Mucosa of stomach (tissue), 1 donor: ENCODE data around the gene SLC22A24.
"Not testable (repeated sequence)": the region's sequence is repeated elsewhere in the genome, so short reads cannot be mapped to it uniquely, and the experiment has no call there.

Experiments used
- H3K27me3 ChIP-seq: one replicate; pipeline ENCODE4 v1.7.0; 2013; ENCODE audit warnings: mild to moderate bottlenecking, low read length; ENCODE audit not compliant: control insufficient read depth, insufficient read depth
- H3K36me3 ChIP-seq: one replicate; pipeline ENCODE4 v1.7.0; 2013; ENCODE audit warnings: low read length; ENCODE audit not compliant: control insufficient read depth, insufficient read depth
- H3K4me1 ChIP-seq: one replicate; pipeline ENCODE4 v1.7.0; 2013; ENCODE audit warnings: mild to moderate bottlenecking, low read length; ENCODE audit not compliant: control insufficient read depth, insufficient read depth
- H3K4me3 ChIP-seq: one replicate; pipeline ENCODE4 v1.7.0; 2013; ENCODE audit warnings: low read length
- H3K9ac ChIP-seq: one replicate; pipeline ENCODE4 v1.7.0; 2013; ENCODE audit warnings: mild to moderate bottlenecking, low read length, moderate library complexity
- H3K9me3 ChIP-seq: one replicate; pipeline ENCODE4 v1.7.0; 2013; ENCODE audit warnings: mild to moderate bottlenecking, low read length, moderate library complexity; ENCODE audit not compliant: control insufficient read depth
- donor health status: Pancreatic carcinoma.

Gene SLC22A24

DNA sequence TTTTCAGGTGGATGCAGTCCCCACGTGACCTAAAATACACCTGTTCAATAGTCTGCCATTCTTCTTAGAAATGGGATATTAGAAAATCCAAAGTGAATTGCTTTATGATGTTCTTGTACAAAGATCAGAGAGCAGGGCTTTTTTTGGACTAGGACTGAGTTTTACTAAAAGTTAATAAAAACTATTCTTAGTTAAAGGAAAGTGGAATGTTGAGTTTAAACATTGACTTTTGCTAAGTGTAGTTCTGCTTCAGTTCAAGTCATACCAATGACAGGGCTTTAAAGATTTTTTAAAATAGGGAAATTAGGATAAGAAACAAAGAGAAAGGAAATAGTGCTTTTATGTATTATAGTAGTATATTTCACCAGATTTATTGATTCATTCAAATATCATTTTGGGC lies at the start of gene SLC22A24:
SLC22A24 (minus strand) TSS at position 101 of the 400 bp plus-strand sequence. CDS start 442 bp downstream, outside the sequence.
- Histone ChIP-seq H3K9ac (no peak within 1 kb of the TSS), H3K9me3 (no peaks in the 10 kb centered on the region), H3K4me1 (no peaks in the 10 kb centered on the region), H3K4me3 (no peak within 1 kb of the TSS), H3K27me3 (no peaks in the 10 kb centered on the region), H3K36me3 (no peaks in the 10 kb centered on the region)

- Histone ChIP-seq H3K4me3 (no peak overlapping the region), H3K4me1 (no peaks in the 10 kb centered on the region), H3K9me3 (no peaks in the 10 kb centered on the region), H3K36me3 (no peaks in the 10 kb centered on the region), H3K9ac (no peak overlapping the region), H3K27me3 (no peaks in the 10 kb centered on the region)
Observed at GRCh38 chr11:63180536-63180935, 36.5 kb upstream of the SLC22A24 start.

DNA sequence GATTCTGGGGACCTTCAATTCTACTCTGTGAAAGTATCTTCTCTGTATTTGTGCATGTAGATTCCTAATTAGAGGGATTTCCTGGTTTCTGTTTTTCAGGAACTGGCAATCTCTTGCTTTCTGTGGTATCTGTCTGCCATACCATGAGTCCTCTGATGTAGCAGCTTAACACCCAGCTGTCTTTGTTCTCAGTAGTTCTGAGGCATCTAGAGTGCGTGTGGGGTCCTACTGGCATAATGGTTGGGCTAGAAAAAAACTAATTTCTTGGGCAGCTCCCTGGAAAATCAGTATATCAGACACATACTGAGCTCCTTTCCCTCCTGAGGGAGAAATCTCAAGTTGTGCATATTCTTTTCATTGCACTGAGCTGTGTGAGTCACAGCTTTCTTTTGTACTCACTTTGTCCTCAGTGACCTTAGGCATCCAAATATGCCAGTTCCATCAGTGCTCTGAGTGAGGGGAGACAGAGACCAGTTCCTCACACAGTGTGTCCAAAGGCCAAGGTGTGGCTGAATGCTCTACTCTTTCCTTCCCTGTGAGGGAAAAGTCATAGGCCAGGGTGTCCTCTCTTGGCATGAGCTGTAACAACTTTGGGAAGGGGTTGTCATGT lies 35.5 kb upstream of the SLC22A24 start:
- Histone ChIP-seq H3K9me3 (no peaks in the 10 kb centered on the region), H3K4me1 (no peaks in the 10 kb centered on the region), H3K4me3 (no peak overlapping the region), H3K9ac (no peak overlapping the region), H3K36me3 (no peaks in the 10 kb centered on the region), H3K27me3 (no peaks in the 10 kb centered on the region)

- H3K4me1 ChIP-seq, result no peaks in the 10 kb centered on the region
- no peaks in the 10 kb centered on the region for H3K27me3 ChIP-seq
- no peak overlapping the region for H3K4me3 ChIP-seq
- no peak overlapping the region for H3K9ac ChIP-seq
- H3K9me3 ChIP-seq, result no peaks in the 10 kb centered on the region
- H3K36me3 ChIP-seq, result no peaks in the 10 kb centered on the region
Observed at GRCh38 chr11:63177872-63178271, 33.9 kb upstream of the SLC22A24 start.

DNA sequence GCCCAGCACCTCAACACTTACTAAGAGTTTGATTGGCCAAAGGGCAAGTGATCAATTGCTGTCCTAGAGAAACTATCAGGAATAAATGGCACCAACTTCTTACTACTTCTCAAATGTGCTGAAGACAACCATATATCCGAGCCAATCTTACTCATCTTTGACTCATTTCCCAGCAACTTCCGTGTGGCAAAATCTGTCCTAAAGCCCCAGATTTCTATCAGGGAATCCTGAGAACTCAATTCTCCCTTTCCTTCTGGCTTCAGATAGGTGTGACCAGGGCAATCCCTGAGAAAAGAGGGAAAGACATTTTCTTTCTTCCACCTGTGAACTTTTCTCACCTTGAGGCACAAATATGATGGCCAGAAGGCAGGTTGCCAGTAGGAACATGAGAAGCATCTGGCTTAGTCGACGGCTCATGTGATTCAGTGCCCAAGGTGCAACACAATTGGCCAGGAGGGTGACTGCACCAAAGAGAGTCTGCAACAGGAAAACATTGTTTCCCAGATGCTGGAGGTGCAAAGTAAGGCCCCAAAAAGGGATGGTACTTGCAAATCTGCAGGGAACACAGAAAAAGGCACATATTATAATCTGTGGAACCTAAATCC lies 21.8 kb upstream of the SLC22A24 start:
- Histone ChIP-seq H3K4me1 (no peaks in the 10 kb centered on the region), H3K36me3 (no peaks in the 10 kb centered on the region), H3K9ac (no peak overlapping the region), H3K4me3 (no peak overlapping the region), H3K27me3 (no peaks in the 10 kb centered on the region), H3K9me3 (no peaks in the 10 kb centered on the region)

DNA sequence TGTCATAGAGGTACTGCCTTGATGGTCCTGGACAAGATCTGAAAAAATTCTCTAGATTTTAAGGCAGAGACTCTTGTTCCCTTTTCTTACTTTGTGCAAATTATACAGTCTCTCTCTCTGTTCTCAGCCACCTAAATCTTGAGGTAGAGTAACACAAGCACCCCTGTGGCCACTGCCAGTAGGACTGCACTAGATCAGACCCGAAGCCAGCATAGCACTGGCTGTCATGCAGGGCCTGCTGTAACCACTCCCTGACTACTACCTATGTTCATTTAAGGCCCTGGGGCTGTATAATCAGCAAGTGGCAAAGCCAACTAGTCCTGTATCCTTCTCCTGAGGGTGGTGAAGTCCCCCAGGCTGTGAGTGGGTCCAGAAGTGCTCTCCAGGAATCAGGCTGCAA lies 11.8 kb upstream of the SLC22A24 start:
- H3K36me3 ChIP-seq, result no peaks in the 10 kb centered on the region
- no peak overlapping the region for H3K9ac ChIP-seq
- H3K4me1 ChIP-seq, result no peaks in the 10 kb centered on the region
- H3K9me3 ChIP-seq, result no peaks in the 10 kb centered on the region
- no peak overlapping the region for H3K4me3 ChIP-seq
- H3K27me3 ChIP-seq, result no peaks in the 10 kb centered on the region

DNA sequence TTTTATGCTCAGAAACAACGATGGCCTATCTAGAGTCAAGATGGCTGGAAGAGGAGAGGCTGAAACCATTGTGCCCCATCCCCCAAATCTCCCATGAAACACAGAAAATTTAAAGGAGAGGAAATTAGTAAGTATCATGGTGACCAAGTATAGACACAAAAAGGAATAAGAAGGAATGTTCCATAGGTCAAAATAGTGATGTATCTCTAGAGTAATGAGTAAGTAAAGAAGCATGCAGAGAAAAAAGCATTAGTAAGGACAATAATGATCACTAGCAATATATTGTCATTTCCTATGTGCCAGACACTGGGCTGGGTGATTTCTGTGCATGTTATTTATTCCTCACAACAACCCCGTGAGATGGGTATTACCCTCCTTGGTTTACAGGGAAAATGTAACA lies 2.6 kb upstream of the SLC22A24 start:
- Histone ChIP-seq H3K27me3 (no peaks in the 10 kb centered on the region), H3K36me3 (no peaks in the 10 kb centered on the region), H3K9me3 (no peaks in the 10 kb centered on the region), H3K4me3 (no peak overlapping the region), H3K9ac (no peak overlapping the region), H3K4me1 (no peaks in the 10 kb centered on the region)

DNA sequence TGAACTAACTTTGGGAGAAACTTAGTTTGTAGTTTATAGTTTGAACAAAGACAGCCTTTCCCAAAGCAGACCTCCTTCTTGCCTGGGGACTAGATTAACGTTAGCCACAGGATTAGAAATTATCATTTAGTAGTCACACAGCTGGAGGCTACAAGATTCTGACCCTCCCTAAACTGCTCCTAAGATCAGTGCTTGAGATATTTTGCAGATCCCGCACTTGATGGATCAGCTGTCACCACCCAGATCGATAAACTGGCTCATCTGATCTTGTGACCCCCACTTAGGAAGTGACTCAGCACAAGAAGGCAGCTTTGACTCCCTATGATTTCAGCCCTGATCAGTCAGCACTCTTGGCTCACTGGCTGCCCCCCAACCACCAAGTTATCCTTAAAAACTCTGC lies 1.6 kb downstream of the SLC22A24 start:
- Histone ChIP-seq H3K4me1 (no peaks in the 10 kb centered on the region), H3K9me3 (no peaks in the 10 kb centered on the region), H3K4me3 (no peak overlapping the region), H3K27me3 (no peaks in the 10 kb centered on the region), H3K9ac (no peak overlapping the region), H3K36me3 (no peaks in the 10 kb centered on the region)

DNA sequence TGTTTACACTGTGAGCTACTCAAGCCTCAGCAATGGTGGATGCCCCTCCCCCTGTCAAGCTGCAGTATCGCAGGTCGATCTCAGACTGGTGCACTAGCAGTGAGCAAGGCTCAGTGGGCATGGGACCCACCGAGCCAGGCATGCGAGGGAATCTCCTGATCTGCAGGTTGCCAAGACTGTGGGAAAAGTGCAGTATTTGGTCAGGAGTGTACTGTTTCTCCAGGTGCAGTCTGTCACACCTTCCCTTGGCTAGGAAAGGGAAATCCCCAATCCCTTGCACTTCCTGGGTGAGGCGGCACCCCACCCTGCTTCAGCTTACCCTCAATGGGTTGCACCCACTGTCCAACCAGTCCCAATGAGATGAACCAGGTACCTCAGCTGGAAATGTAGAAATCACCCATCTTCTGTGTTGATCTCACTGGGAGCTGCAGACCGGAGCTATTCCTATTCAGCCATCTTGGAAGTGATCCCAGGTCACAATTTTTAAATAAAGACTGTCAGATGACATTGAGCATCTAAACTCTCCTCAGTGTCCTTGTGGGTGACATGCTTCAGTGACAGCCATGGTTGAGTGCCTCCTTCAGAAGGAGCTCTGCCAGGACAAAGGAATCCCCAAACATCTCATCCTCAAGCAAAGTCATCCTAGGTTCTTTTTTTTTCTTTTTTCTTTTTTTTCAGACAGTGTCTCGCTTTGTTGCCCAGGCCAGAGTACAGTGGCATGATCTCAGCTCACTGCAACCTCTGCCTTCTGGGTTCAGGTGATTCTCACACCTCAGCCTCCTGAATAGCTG lies 10.8 kb downstream of the SLC22A24 start:
- Histone ChIP-seq H3K4me1 (no peaks in the 10 kb centered on the region), H3K9me3 (no peaks in the 10 kb centered on the region), H3K27me3 (no peaks in the 10 kb centered on the region), H3K4me3 (no peak overlapping the region), H3K36me3 (no peaks in the 10 kb centered on the region), H3K9ac (no peak overlapping the region)

DNA sequence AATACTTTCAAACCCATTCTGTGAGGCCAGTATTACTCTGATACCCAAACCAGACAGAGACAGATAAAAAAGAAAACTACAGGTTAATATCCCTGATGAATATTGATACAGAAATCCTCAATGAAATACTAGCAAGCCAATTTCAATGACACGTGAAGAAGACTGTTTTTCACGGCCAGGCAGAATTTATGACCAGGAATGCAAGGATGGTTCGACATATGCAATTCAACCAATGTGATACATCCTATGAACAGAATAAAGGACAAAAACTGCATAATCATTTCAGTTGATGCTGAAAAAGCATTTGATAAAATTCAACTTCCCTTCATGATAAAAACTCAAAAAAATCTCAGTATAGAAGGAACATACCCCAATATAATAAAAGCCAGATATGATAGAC lies 44.5 kb downstream of the SLC22A24 start:
- no peak overlapping the region for H3K4me3 ChIP-seq
- peaks cover 4% of the 10 kb centered on the region for H3K9me3 ChIP-seq
- H3K4me1 ChIP-seq, result no peaks in the 10 kb centered on the region
- no peak overlapping the region for H3K9ac ChIP-seq
- H3K36me3 ChIP-seq, result no peaks in the 10 kb centered on the region
- no peaks in the 10 kb centered on the region for H3K27me3 ChIP-seq

DNA sequence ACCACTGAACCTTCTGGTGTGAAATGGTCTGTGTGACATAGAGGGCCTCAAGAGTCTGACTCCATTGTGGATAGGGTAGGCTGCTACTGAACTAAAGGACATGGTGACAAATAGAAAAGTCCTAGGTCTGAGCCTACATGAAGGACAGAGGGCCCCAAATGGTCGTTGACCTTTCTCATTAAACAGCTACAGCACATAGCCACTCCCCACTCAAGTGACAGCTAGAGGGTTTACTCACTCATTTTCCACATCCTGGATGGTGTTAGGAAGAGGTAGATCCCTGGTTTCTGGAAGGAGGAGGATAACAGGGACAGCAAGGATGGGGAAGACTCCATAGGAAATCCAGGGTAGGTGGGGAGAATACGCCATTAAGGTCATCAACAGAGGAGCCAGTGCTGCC lies 63.3 kb downstream of the SLC22A24 start:
- Histone ChIP-seq H3K27me3 (no peaks in the 10 kb centered on the region), H3K9me3 (no peaks in the 10 kb centered on the region), H3K36me3 (no peaks in the 10 kb centered on the region), H3K4me1 (no peaks in the 10 kb centered on the region), H3K9ac (no peak overlapping the region), H3K4me3 (no peak overlapping the region)

- H3K9me3 ChIP-seq, H3K4me3 ChIP-seq, H3K9ac ChIP-seq, H3K4me1 ChIP-seq, H3K36me3 ChIP-seq, H3K27me3 ChIP-seq: not testable (repeated sequence)
Observed at GRCh38 chr11:63046203-63046602, 97.8 kb downstream of the SLC22A24 start.
